AG09319 (cell line): ENCODE measurements around the gene FXYD5.

Experiments
- DNase-seq: peaks from one replicate; pipeline ENCODE4 v3.0.0-alpha.2; 2010; ENCODE audit warnings: low read depth; ENCODE audit errors: extremely low read depth
- CTCF ChIP-seq: IDR thresholded peaks from 2 replicates; pipeline ENCODE4 v1.5.1; 2011; ENCODE audit warnings: low read depth, mild to moderate bottlenecking, inconsistent platforms, low read length, moderate library complexity

The FXYD5 gene

GRCh38 chr19:35155441-35155840 lies 906 bp downstream of the FXYD5 start:
- DNase-seq = no peak
- no peak for TF ChIP-seq CTCF

GRCh38 chr19:35155981-35156672 lies 1.6 kb downstream of the FXYD5 start:
- no peak for TF ChIP-seq CTCF
- no peak for DNase-seq

DNA sequence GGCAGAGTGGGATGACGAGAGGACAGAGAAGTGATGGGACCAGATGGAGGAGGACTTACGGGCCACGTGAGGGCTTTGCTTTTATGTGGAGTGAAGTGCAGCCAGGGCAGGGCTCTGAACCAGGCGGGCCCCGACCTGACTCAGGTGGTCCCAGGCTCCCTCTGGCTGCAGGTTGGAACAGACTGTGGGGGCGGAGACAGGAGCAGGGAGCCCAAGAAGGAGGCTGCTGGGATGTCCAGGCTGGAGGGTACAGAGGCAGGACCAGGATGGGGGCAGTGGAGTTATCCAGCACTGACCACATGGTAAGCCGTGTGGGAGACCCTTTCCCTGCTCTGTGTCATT lies 2.1 kb downstream of the FXYD5 start:
- TF ChIP-seq CTCF = no peak
- DNase-seq = no peak

- no peak for DNase-seq
- no peak for TF ChIP-seq CTCF
Observed at GRCh38 chr19:35157431-35157830, 2.9 kb downstream of the FXYD5 start.

- DNase-seq = no peak
- TF ChIP-seq CTCF = no peak
Observed at GRCh38 chr19:35159606-35160005, 5.1 kb downstream of the FXYD5 start.

GRCh38 chr19:35160629-35161433 lies 6.3 kb downstream of the FXYD5 start:
- no peak for TF ChIP-seq CTCF
- no peak for DNase-seq

- DNase-seq = no peak
- TF ChIP-seq CTCF = no peak
Observed at GRCh38 chr19:35161434-35161743, 6.9 kb downstream of the FXYD5 start.
